Fibroblast of lung (primary cell): ENCODE data around the gene C7orf33.

ENCODE experiments used
- EZH2 ChIP-seq: IDR thresholded peaks from 2 replicates; pipeline ENCODE4 v1.5.1; 2012; ENCODE audit warnings: low read length, control low read depth, mild to moderate bottlenecking; ENCODE audit errors: missing control alignments
- TF ChIP-seq, protein P1 (sequence below), 2 donors: IDR thresholded peaks in 1 of 2; conservative IDR thresholded peaks in 1 of 2; 1 replicate in 1 of 2; 2 replicates in 1 of 2; pipeline ENCODE4 v1.5.1; 2011 to 2012; ENCODE audit warnings: low read length in 2 of 2, control low read depth in 1 of 2, inconsistent platforms in 1 of 2, low read depth in 1 of 2, mild to moderate bottlenecking in 1 of 2

DNA sequence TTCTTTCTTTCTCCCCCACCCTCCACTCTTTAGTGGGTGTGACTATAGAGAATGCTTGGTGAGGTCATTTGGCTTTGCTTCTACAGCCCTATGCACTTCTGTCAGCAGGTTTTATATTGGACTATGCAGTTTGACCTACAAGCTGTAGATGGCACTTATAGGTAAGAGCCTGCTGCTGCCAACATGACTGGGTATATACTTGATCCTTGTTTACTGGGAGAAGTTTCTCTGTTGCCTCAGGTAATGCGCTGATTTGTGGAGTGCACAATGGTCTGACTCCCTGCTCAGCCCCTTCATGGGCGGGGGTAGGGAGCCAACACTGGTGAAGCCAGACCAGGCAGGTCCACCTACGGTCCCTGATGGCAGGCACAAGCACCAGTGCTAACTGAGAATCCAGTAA lies 33.7 kb upstream of the C7orf33 start:
- TF ChIP-seq, protein P1, sequence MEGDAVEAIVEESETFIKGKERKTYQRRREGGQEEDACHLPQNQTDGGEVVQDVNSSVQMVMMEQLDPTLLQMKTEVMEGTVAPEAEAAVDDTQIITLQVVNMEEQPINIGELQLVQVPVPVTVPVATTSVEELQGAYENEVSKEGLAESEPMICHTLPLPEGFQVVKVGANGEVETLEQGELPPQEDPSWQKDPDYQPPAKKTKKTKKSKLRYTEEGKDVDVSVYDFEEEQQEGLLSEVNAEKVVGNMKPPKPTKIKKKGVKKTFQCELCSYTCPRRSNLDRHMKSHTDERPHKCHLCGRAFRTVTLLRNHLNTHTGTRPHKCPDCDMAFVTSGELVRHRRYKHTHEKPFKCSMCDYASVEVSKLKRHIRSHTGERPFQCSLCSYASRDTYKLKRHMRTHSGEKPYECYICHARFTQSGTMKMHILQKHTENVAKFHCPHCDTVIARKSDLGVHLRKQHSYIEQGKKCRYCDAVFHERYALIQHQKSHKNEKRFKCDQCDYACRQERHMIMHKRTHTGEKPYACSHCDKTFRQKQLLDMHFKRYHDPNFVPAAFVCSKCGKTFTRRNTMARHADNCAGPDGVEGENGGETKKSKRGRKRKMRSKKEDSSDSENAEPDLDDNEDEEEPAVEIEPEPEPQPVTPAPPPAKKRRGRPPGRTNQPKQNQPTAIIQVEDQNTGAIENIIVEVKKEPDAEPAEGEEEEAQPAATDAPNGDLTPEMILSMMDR (conservative IDR thresholded peaks at IDR 0.05 in 1 of 2, IDR thresholded peaks at IDR 0.05 in 1 of 2; ENCODE audit: low read depth in 1 of 2, low read length in 2 of 2): no peak
- no peak for TF ChIP-seq EZH2
